B cell (primary cell): ENCODE measurements around the gene HSBP1L1. TPM values are rescaled to one million over a fixed set of nuclear protein-coding genes. Genes with fewer than 3 reads are reported as not detected.

Experiments
- ATAC-seq: fragments of 200-7000 bp; cut with Tn5 transposase; one replicate; pipeline ENCODE4 v1.10.0; 2021; ENCODE audit warnings: low read depth, mild to moderate bottlenecking, moderate number of reproducible peaks, moderate library complexity
- CTCF ChIA-PET: fragments of 350-600 bp; sonication (Branson Sonifier 250); formaldehyde crosslinking; loops from one replicate; lab custom pipeline; 2021; ENCODE audit warnings: antibody characterized with exemption, inconsistent platforms; lab: Charles Lee
- POLR2A ChIA-PET: fragments of 350-600 bp; sonication (Branson Sonifier 250); formaldehyde crosslinking; loops from one replicate; lab custom pipeline; 2021; ENCODE audit warnings: antibody characterized with exemption; lab: Charles Lee
- DNase-seq: peaks from one replicate; pipeline ENCODE4 v3.0.0; 2013
- H2AFZ ChIP-seq: 2 replicates; pipeline ENCODE4 v1.6.1; 2012; ENCODE audit warnings: mild to moderate bottlenecking, low read depth, low read length; ENCODE audit not compliant: insufficient read depth, poor library complexity, severe bottlenecking
- H3K27ac ChIP-seq, 2 donors: 1 replicate in 1 of 2; 2 replicates in 1 of 2; pipeline ENCODE4 v1.5.1; 2012 to 2013; ENCODE audit warnings: low read length in 2 of 2, mild to moderate bottlenecking in 2 of 2, moderate library complexity in 1 of 2
- H3K27me3 ChIP-seq, 4 experiments: fragments of 200-600 bp in 1 of 4; sonication (generic) in 1 of 4; replicated peaks in 1 of 4; 1 replicate in 2 of 4; 2 replicates in 2 of 4; pipeline versions ENCODE4 v1.6.1 to v1.7.0; 2013 to 2016; ENCODE audit warnings: low read length in 3 of 4, mild to moderate bottlenecking in 2 of 4, mixed read lengths in 1 of 4, moderate library complexity in 1 of 4; ENCODE audit not compliant: insufficient read depth in 4 of 4, control insufficient read depth in 3 of 4; ENCODE audit errors: control extremely low read depth in 1 of 4
- H3K36me3 ChIP-seq, 2 experiments: replicated peaks in 1 of 2; 1 replicate in 1 of 2; 2 replicates in 1 of 2; pipeline versions ENCODE4 v1.6.1 to v1.7.1; 2013; ENCODE audit warnings: low read length in 1 of 2; ENCODE audit not compliant: insufficient read depth in 2 of 2, control insufficient read depth in 1 of 2; ENCODE audit errors: control extremely low read depth in 1 of 2, extremely low read depth in 1 of 2
- H3K4me1 ChIP-seq, 2 donors: fragments of 200-600 bp in 1 of 2; sonication (generic) in 1 of 2; 1 replicate in 1 of 2; 2 replicates in 1 of 2; pipeline versions ENCODE4 v1.5.1 to v1.6.1; 2013 to 2017; ENCODE audit warnings: low read length in 2 of 2; ENCODE audit not compliant: control insufficient read depth in 2 of 2, insufficient read depth in 2 of 2
- H3K4me2 ChIP-seq: replicated peaks from 2 replicates; pipeline ENCODE3; 2012; ENCODE audit warnings: mild to moderate bottlenecking, low read depth, low read length; ENCODE audit not compliant: poor library complexity, severe bottlenecking
- H3K4me3 ChIP-seq, 5 experiments: fragments of 200-600 bp in 1 of 5; sonication (generic) in 1 of 5; 1 replicate in 3 of 5; 2 replicates in 2 of 5; pipeline versions ENCODE4 v1.5.1 to v1.7.0; 2011 to 2016; ENCODE audit warnings: low read length in 4 of 5, mild to moderate bottlenecking in 4 of 5, low read depth in 2 of 5, control low read depth in 1 of 5, moderate library complexity in 1 of 5; ENCODE audit not compliant: insufficient read depth in 1 of 5; ENCODE audit errors: control extremely low read depth in 1 of 5, extremely low read depth in 1 of 5
- H3K79me2 ChIP-seq: fragments of 200-600 bp; sonication (generic); one replicate; pipeline ENCODE4 v1.6.0; 2016; ENCODE audit warnings: low read length; ENCODE audit not compliant: control insufficient read depth, insufficient read depth
- H3K9ac ChIP-seq: fragments of 200-600 bp; sonication (generic); 2 replicates; pipeline ENCODE4 v1.6.1; 2017; ENCODE audit warnings: mild to moderate bottlenecking, low read length, moderate library complexity
- H3K9me3 ChIP-seq, 3 donors: one replicate each; pipeline versions ENCODE4 v1.6.1 to v1.7.1; 2013; ENCODE audit warnings: low read length in 2 of 3; ENCODE audit not compliant: control insufficient read depth in 2 of 3, insufficient read depth in 1 of 3; ENCODE audit errors: control extremely low read depth in 1 of 3
- H4K20me1 ChIP-seq: 2 replicates; pipeline ENCODE4 v1.6.0; 2012; ENCODE audit warnings: mild to moderate bottlenecking, low read length; ENCODE audit not compliant: insufficient read depth, control insufficient read depth, poor library complexity, severe bottlenecking
- H3K27ac Mint-ChIP-seq: one replicate; pipeline ENCODE4 v1.8.0; 2021; ENCODE audit warnings: mixed read lengths
- H3K27me3 Mint-ChIP-seq: one replicate; pipeline ENCODE4 v1.8.0; 2021; ENCODE audit warnings: mixed read lengths
- H3K4me1 Mint-ChIP-seq: one replicate; pipeline ENCODE4 v1.8.0; 2021; ENCODE audit warnings: mixed read lengths
- H3K4me3 Mint-ChIP-seq: one replicate; pipeline ENCODE4 v1.8.0; 2021; ENCODE audit warnings: mixed read lengths
- H3K9me3 Mint-ChIP-seq: one replicate; pipeline ENCODE4 v1.8.0; 2022; ENCODE audit warnings: mixed read lengths; ENCODE audit not compliant: insufficient read depth
- EZH2 ChIP-seq: IDR thresholded peaks from 2 replicates; pipeline ENCODE4 v1.6.1; 2012; ENCODE audit warnings: borderline replicate concordance, low read depth, mild to moderate bottlenecking, moderate library complexity, low read length; ENCODE audit not compliant: insufficient read depth, poor library complexity, severe bottlenecking
- WGBS: methylation state at CpG from one replicate; pipeline ENCODE4 v1.1.5; 2013; ENCODE audit warnings: missing lambda C conversion rate; ENCODE audit not compliant: insufficient coverage; 5-methylcytosine and 5-hydroxymethylcytosine counted together
- intact Hi-C: fragments of 100-400 bp; cut with micrococcal nuclease; formaldehyde crosslinking; loops from one replicate; pipeline ENCODE4 v1.10.0; 2022
- polyA plus RNA-seq: library from polyadenylated mRNA; depleted of rRNA; stranded (reverse); fragments of >200 nt; gene quantifications from 2 replicates; pipeline ENCODE4 v1.2.3, GENCODE V29; 2012
- total RNA-seq, 2 donors: library from RNA; stranded (reverse); fragments of 120-200 nt in 1 of 2; gene quantifications; 1 replicate in 1 of 2; 2 replicates in 1 of 2; pipeline versions ENCODE4 v1.2.3 to v1.2.4, GENCODE V29; 2013 to 2022
- TF ChIP-seq, protein P1 (sequence below): fragments of 200-600 bp; IDR thresholded peaks from one replicate; pipeline ENCODE4 v1.8.0; 2022; ENCODE audit warnings: antibody characterized with exemption, mild to moderate bottlenecking

HSBP1L1 gene
- total and polyA plus RNA-seq, 2 donors (not counting 1 experiment from before 2014, with no cell fraction given) = 4.6 to 7.2 TPM

- H3K79me2 ChIP-seq = peaks cover 79% of the 10 kb centered on the region
- H3K4me3 ChIP-seq = no peak overlapping the region
- TF ChIP-seq EZH2 = no peak
- WGBS = 98% methylated on average over 22 of the region's 25 CpGs
- H3K9ac ChIP-seq = no peak overlapping the region
- H3K4me1 ChIP-seq = no peaks in the 10 kb centered on the region
- H3K27ac ChIP-seq = no peak overlapping the region
- DNase-seq (no peak), ATAC-seq (no peak)
- peaks cover 8% of the 10 kb centered on the region for H3K9me3 Mint-ChIP-seq
- no peaks in the 10 kb centered on the region for H3K27me3 Mint-ChIP-seq
- no peaks in the 10 kb centered on the region for H3K27me3 ChIP-seq
- H3K27ac Mint-ChIP-seq = no peak overlapping the region
- H3K9me3 ChIP-seq = peaks cover 1 to 31% (median 15%) of the 10 kb centered on the region in 3 donors
- no peak overlapping the region for H2AFZ ChIP-seq
- no peak overlapping the region for H3K4me2 ChIP-seq
- intact Hi-C loops = no loop called here
- H4K20me1 ChIP-seq = peaks cover 64% of the 10 kb centered on the region
- ChIA-PET POLR2A (no interaction called here), CTCF (no interaction called here)
- peaks cover 3 to 55% of the 10 kb centered on the region in 2 experiments for H3K36me3 ChIP-seq
- H3K4me3 Mint-ChIP-seq = no peak overlapping the region
- H3K4me1 Mint-ChIP-seq = no peaks in the 10 kb centered on the region
These were observed 39.4 kb upstream of the HSBP1L1 start for GRCh38 chr18:79924814-79925731.

- H3K9ac ChIP-seq = no peak overlapping the region
- H3K27ac ChIP-seq = no peak overlapping the region
- DNase-seq = no peak
- POLR2A ChIA-PET = no interaction called here
- intact Hi-C loops = no loop called here
- no peak for ATAC-seq
- peaks cover 10% of the 10 kb centered on the region for H3K9me3 Mint-ChIP-seq
- H3K4me3 ChIP-seq = no peak overlapping the region
- H2AFZ ChIP-seq = no peak overlapping the region
- H4K20me1 ChIP-seq = peaks cover 64% of the 10 kb centered on the region
- WGBS = 98% methylated on average over 10 of the region's 11 CpGs
- H3K4me2 ChIP-seq = no peak overlapping the region
- H3K9me3 ChIP-seq = peaks cover 1 to 31% (median 26%) of the 10 kb centered on the region in 3 donors
- no peaks in the 10 kb centered on the region for H3K27me3 Mint-ChIP-seq
- H3K4me3 Mint-ChIP-seq = no peak overlapping the region
- H3K27ac Mint-ChIP-seq = no peak overlapping the region
- H3K79me2 ChIP-seq = peaks cover 87% of the 10 kb centered on the region
- peaks cover 3 to 58% of the 10 kb centered on the region in 2 experiments for H3K36me3 ChIP-seq
- H3K4me1 Mint-ChIP-seq = no peaks in the 10 kb centered on the region
- no peaks in the 10 kb centered on the region for H3K4me1 ChIP-seq
- H3K27me3 ChIP-seq = no peaks in the 10 kb centered on the region
- TF ChIP-seq, protein P1, sequence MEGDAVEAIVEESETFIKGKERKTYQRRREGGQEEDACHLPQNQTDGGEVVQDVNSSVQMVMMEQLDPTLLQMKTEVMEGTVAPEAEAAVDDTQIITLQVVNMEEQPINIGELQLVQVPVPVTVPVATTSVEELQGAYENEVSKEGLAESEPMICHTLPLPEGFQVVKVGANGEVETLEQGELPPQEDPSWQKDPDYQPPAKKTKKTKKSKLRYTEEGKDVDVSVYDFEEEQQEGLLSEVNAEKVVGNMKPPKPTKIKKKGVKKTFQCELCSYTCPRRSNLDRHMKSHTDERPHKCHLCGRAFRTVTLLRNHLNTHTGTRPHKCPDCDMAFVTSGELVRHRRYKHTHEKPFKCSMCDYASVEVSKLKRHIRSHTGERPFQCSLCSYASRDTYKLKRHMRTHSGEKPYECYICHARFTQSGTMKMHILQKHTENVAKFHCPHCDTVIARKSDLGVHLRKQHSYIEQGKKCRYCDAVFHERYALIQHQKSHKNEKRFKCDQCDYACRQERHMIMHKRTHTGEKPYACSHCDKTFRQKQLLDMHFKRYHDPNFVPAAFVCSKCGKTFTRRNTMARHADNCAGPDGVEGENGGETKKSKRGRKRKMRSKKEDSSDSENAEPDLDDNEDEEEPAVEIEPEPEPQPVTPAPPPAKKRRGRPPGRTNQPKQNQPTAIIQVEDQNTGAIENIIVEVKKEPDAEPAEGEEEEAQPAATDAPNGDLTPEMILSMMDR = no peak
- no peak for TF ChIP-seq EZH2
- CTCF ChIA-PET = interaction anchor here (0.8 kb wide), 1 partner anchor 99 kb away, joined by 3 read pairs; no protein-coding TSS in a partner anchor
These were observed 38.1 kb upstream of the HSBP1L1 start for GRCh38 chr18:79926306-79926705.
